ENCODE results near the gene ZMIZ1.

The ZMIZ1 gene

GRCh38 chr10:79105150-79105739, 36.5 kb downstream of the ZMIZ1 start:
- Mint-ChIP-seq H3K4me3 (no peak overlapping the region), H3K9me3 (no peaks in the 10 kb centered on the region), H3K27me3 (peaks cover 3% of the 10 kb centered on the region), H3K27ac (no peak overlapping the region), H3K36me3 (ENCODE audit: low read depth) (peaks cover 21% of the 10 kb centered on the region), H3K4me1 (ENCODE audit: low read depth) (peaks cover 90% of the 10 kb centered on the region)
- intact Hi-C loops (cut with micrococcal nuclease) = loop anchor here (5.0 kb wide), 1 partner anchor 33 kb away; no protein-coding TSS in a partner anchor

GRCh38 chr10:79105818-79106217, 37.1 kb downstream of the ZMIZ1 start:
- Mint-ChIP-seq H3K27me3 (peaks cover 3% of the 10 kb centered on the region), H3K36me3 (ENCODE audit: low read depth) (peaks cover 26% of the 10 kb centered on the region), H3K4me3 (no peak overlapping the region), H3K9me3 (no peaks in the 10 kb centered on the region), H3K4me1 (ENCODE audit: low read depth) (peaks cover 89% of the 10 kb centered on the region), H3K27ac (no peak overlapping the region)
- intact Hi-C loops (cut with micrococcal nuclease) = loop anchor here (5.0 kb wide), 1 partner anchor 34 kb away; no protein-coding TSS in a partner anchor

GRCh38 chr10:79106256-79107050, 37.7 kb downstream of the ZMIZ1 start:
- peaks cover 3% of the 10 kb centered on the region for H3K27me3 Mint-ChIP-seq
- no peak overlapping the region for H3K4me3 Mint-ChIP-seq
- no peaks in the 10 kb centered on the region for H3K9me3 Mint-ChIP-seq
- no peak overlapping the region for H3K27ac Mint-ChIP-seq
- intact Hi-C loops (cut with micrococcal nuclease) = loop anchor here (5.0 kb wide), 1 partner anchor 34 kb away; no protein-coding TSS in a partner anchor
- H3K36me3 Mint-ChIP-seq (ENCODE audit: low read depth) = peaks cover 32% of the 10 kb centered on the region
- H3K4me1 Mint-ChIP-seq (ENCODE audit: low read depth) = peaks cover 88% of the 10 kb centered on the region

- intact Hi-C loops (cut with micrococcal nuclease) = loop anchor here (5.0 kb wide), 1 partner anchor 35 kb away; no protein-coding TSS in a partner anchor
- peaks cover 88% of the 10 kb centered on the region for H3K4me1 Mint-ChIP-seq (ENCODE audit: low read depth)
- peaks cover 1% of the 10 kb centered on the region for H3K27me3 Mint-ChIP-seq
- no peaks in the 10 kb centered on the region for H3K9me3 Mint-ChIP-seq
- peaks cover 46% of the 10 kb centered on the region for H3K36me3 Mint-ChIP-seq (ENCODE audit: low read depth)
- H3K4me3 Mint-ChIP-seq = no peak overlapping the region
- H3K27ac Mint-ChIP-seq = no peak overlapping the region
Observed at GRCh38 chr10:79107736-79108264, 39.0 kb downstream of the ZMIZ1 start.

GRCh38 chr10:79108728-79109127, 40.0 kb downstream of the ZMIZ1 start:
- Mint-ChIP-seq H3K36me3 (ENCODE audit: low read depth) (peaks cover 55% of the 10 kb centered on the region), H3K4me3 (no peak overlapping the region)

GRCh38 chr10:79111427-79111826, 42.7 kb downstream of the ZMIZ1 start:
- Mint-ChIP-seq H3K9me3 (no peaks in the 10 kb centered on the region), H3K27ac (no peak overlapping the region), H3K36me3 (ENCODE audit: low read depth) (peaks cover 55% of the 10 kb centered on the region), H3K4me3 (no peak overlapping the region), H3K4me1 (ENCODE audit: low read depth) (peaks cover 89% of the 10 kb centered on the region), H3K27me3 (no peaks in the 10 kb centered on the region)
- intact Hi-C loops (cut with micrococcal nuclease) = no loop called here

More at GRCh38 chr10:79108728-79109127, 40.0 kb downstream of the ZMIZ1 start:
- no peaks in the 10 kb centered on the region for H3K27me3 Mint-ChIP-seq
- intact Hi-C loops (cut with micrococcal nuclease) = loop anchor here (5.0 kb wide), 1 partner anchor 36 kb away; no protein-coding TSS in a partner anchor
- no peak overlapping the region for H3K27ac Mint-ChIP-seq
- peaks cover 88% of the 10 kb centered on the region for H3K4me1 Mint-ChIP-seq (ENCODE audit: low read depth)
- H3K9me3 Mint-ChIP-seq = no peaks in the 10 kb centered on the region

GRCh38 chr10:79111846-79112614, 43.3 kb downstream of the ZMIZ1 start:
- H3K27ac Mint-ChIP-seq = no peak overlapping the region
- H3K4me1 Mint-ChIP-seq (ENCODE audit: low read depth) = peaks cover 89% of the 10 kb centered on the region

GRCh38 chr10:79112881-79113431, 44.2 kb downstream of the ZMIZ1 start:
- no peak overlapping the region for H3K27ac Mint-ChIP-seq
- peaks cover 89% of the 10 kb centered on the region for H3K4me1 Mint-ChIP-seq (ENCODE audit: low read depth)
- no peak overlapping the region for H3K4me3 Mint-ChIP-seq
- H3K36me3 Mint-ChIP-seq (ENCODE audit: low read depth) = peaks cover 55% of the 10 kb centered on the region
- intact Hi-C loops (cut with micrococcal nuclease) = no loop called here
- no peaks in the 10 kb centered on the region for H3K27me3 Mint-ChIP-seq
- no peaks in the 10 kb centered on the region for H3K9me3 Mint-ChIP-seq

More at GRCh38 chr10:79111846-79112614, 43.3 kb downstream of the ZMIZ1 start:
- Mint-ChIP-seq H3K9me3 (no peaks in the 10 kb centered on the region), H3K27me3 (no peaks in the 10 kb centered on the region), H3K4me3 (no peak overlapping the region), H3K36me3 (ENCODE audit: low read depth) (peaks cover 53% of the 10 kb centered on the region)
- intact Hi-C loops (cut with micrococcal nuclease) = no loop called here

- no peaks in the 10 kb centered on the region for H3K27me3 Mint-ChIP-seq
- H3K4me3 Mint-ChIP-seq = no peak overlapping the region
- intact Hi-C loops (cut with micrococcal nuclease) = no loop called here
- peaks cover 62% of the 10 kb centered on the region for H3K36me3 Mint-ChIP-seq (ENCODE audit: low read depth)
- H3K4me1 Mint-ChIP-seq (ENCODE audit: low read depth) = peaks cover 86% of the 10 kb centered on the region
- peak overlapping the region; percentile 74 for H3K27ac Mint-ChIP-seq
- H3K9me3 Mint-ChIP-seq = no peaks in the 10 kb centered on the region
Observed at GRCh38 chr10:79113827-79114226, 45.1 kb downstream of the ZMIZ1 start.

- intact Hi-C loops (cut with micrococcal nuclease) = no loop called here
- H3K4me1 Mint-ChIP-seq (ENCODE audit: low read depth) = peaks cover 84% of the 10 kb centered on the region
- peak overlapping the region; percentile 70 for H3K27ac Mint-ChIP-seq
- H3K9me3 Mint-ChIP-seq = no peaks in the 10 kb centered on the region
- H3K27me3 Mint-ChIP-seq = no peaks in the 10 kb centered on the region
- peaks cover 70% of the 10 kb centered on the region for H3K36me3 Mint-ChIP-seq (ENCODE audit: low read depth)
- no peak overlapping the region for H3K4me3 Mint-ChIP-seq
Observed at GRCh38 chr10:79115302-79115701, 46.5 kb downstream of the ZMIZ1 start.

GRCh38 chr10:79116368-79116767, 47.6 kb downstream of the ZMIZ1 start:
- Mint-ChIP-seq H3K27me3 (no peaks in the 10 kb centered on the region), H3K27ac (peak overlapping the region; percentile 70), H3K4me3 (no peak overlapping the region), H3K4me1 (ENCODE audit: low read depth) (peaks cover 75% of the 10 kb centered on the region), H3K36me3 (ENCODE audit: low read depth) (peaks cover 70% of the 10 kb centered on the region), H3K9me3 (no peaks in the 10 kb centered on the region)
- intact Hi-C loops (cut with micrococcal nuclease) = no loop called here

GRCh38 chr10:79116801-79117723, 48.3 kb downstream of the ZMIZ1 start:
- no peaks in the 10 kb centered on the region for H3K9me3 Mint-ChIP-seq
- no peak overlapping the region for H3K4me3 Mint-ChIP-seq
- no peaks in the 10 kb centered on the region for H3K27me3 Mint-ChIP-seq
- peaks cover 70% of the 10 kb centered on the region for H3K36me3 Mint-ChIP-seq (ENCODE audit: low read depth)
- peaks cover 69% of the 10 kb centered on the region for H3K4me1 Mint-ChIP-seq (ENCODE audit: low read depth)
- intact Hi-C loops (cut with micrococcal nuclease) = no loop called here
- peak overlapping the region; percentile 70 for H3K27ac Mint-ChIP-seq

Measured in dendritic cell treated with granulocyte-macrophage colony-stimulating factor and Interleukin-4, amounts not matched to agents 40 ng/mL and 50 ng/mL, for 4 days (primary cell).